Lung (tissue), 12 donors: ENCODE results near the gene ITFG1. TPM values are rescaled to one million over a fixed set of nuclear protein-coding genes. Genes with fewer than 3 reads are reported as not detected.

ENCODE experiments used
- ATAC-seq: fragments of 200-7000 bp; cut with Tn5 transposase; one replicate; pipeline ENCODE4 v1.9.1; 2020; ENCODE audit warnings: moderate number of reproducible peaks; ENCODE audit not compliant: insufficient read depth, low FRiP score
- DNase-seq, 3 donors: peaks; one replicate each; pipeline ENCODE4 v3.0.0-alpha.2; 2013 to 2017
- H3K27ac ChIP-seq, 2 donors: one replicate each; pipeline ENCODE4 v1.5.1; 2013; ENCODE audit warnings: mild to moderate bottlenecking in 2 of 2, moderate library complexity in 2 of 2, control low read depth in 1 of 2, inconsistent platforms in 1 of 2, low read depth in 1 of 2, low read length in 1 of 2
- H3K27me3 ChIP-seq, 3 donors: one replicate each; pipeline ENCODE4 v1.5.1; 2013; ENCODE audit warnings: low read length in 2 of 3; ENCODE audit not compliant: control insufficient read depth in 3 of 3, insufficient read depth in 3 of 3
- H3K36me3 ChIP-seq, 4 donors: one replicate each; pipeline ENCODE4 v1.5.1; 2013; ENCODE audit warnings: low read length in 4 of 4, mild to moderate bottlenecking in 1 of 4, moderate library complexity in 1 of 4; ENCODE audit not compliant: control insufficient read depth in 4 of 4, insufficient read depth in 4 of 4
- H3K4me1 ChIP-seq, 5 donors: one replicate each; pipeline ENCODE4 v1.5.1; 2013; ENCODE audit warnings: low read length in 5 of 5, mild to moderate bottlenecking in 2 of 5, moderate library complexity in 1 of 5; ENCODE audit not compliant: control insufficient read depth in 5 of 5, insufficient read depth in 5 of 5
- H3K4me3 ChIP-seq: one replicate; pipeline ENCODE4 v1.5.1; 2013; ENCODE audit warnings: mild to moderate bottlenecking, control low read depth, moderate library complexity
- H3K9ac ChIP-seq, 2 donors: one replicate each; pipeline ENCODE4 v1.5.1; 2013; ENCODE audit warnings: low read length in 2 of 2, control low read depth in 1 of 2; ENCODE audit not compliant: insufficient read depth in 1 of 2
- H3K9me3 ChIP-seq, 4 donors: one replicate each; pipeline ENCODE4 v1.5.1; 2013; ENCODE audit warnings: low read length in 3 of 4, mild to moderate bottlenecking in 1 of 4, moderate library complexity in 1 of 4; ENCODE audit not compliant: control insufficient read depth in 4 of 4, insufficient read depth in 3 of 4
- WGBS, 2 donors: extraction: QIAGEN DNeasy Blood & Tissue Kit; methylation state at CpG; one replicate each; pipeline ENCODE4 v1.1.7; 2013; 5-methylcytosine and 5-hydroxymethylcytosine counted together
- polyA plus RNA-seq, 2 donors: library from polyadenylated mRNA; stranded (reverse); fragments of 200-250 nt; gene quantifications; one replicate each; pipeline ENCODE4 v1.2.1, GENCODE V29; 2013
- total RNA-seq, 2 donors: library from RNA; depleted of rRNA in 1 of 2; stranded (reverse); fragments of >200 nt in 1 of 2; gene quantifications; one replicate each; pipeline ENCODE4 v1.2.1, GENCODE V29; 2014 to 2021
- TF ChIP-seq, protein P1 (sequence below): IDR thresholded peaks from 2 replicates; pipeline ENCODE4 v1.5.1; 2012; ENCODE audit warnings: mild to moderate bottlenecking; ENCODE audit errors: control extremely low read depth, extremely low read depth
- donor health status: control.
- donor health status: control.
- donor health status: Bipolar disorder and iron deficiency.
- donor health status: healthy.
- donor health status: DM: yes; HTN: yes; CAD: no.

ITFG1 gene
- total and polyA plus RNA-seq, 4 donors, result 13.0 to 79.4 (median 40.2) TPM

DNA sequence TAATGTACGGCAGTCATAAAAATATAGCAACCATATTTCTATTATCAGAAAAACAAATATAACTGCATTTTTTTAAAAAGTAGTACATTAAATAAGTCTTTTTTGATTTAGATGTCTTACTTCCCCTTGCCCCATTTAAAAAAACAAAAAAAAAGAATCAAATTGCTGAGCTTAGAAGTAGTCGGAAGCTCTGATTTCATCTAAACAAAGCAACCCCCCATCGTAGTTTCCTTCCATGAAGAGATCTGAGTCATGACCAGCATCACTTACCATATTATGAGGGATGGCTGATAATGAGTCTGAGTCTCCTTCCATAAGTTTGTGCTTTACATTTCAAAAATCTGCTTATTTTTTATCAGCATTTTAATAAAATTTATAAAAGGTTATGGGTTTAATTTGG lies 86.2 kb downstream of the ITFG1 start:
- Histone ChIP-seq H3K4me3 (no peak overlapping the region), H3K27me3 (no peaks in the 10 kb centered on the region), H3K27ac (no peak overlapping the region), H3K9me3 (peaks cover 0 to 3% (median 0%) of the 10 kb centered on the region in 4 donors), H3K36me3 (peaks cover 2 to 11% (median 5%) of the 10 kb centered on the region in 4 donors), H3K9ac (no peak overlapping the region), H3K4me1 (no peaks in the 10 kb centered on the region)
- 97 to 99% methylated on average over 3 of the region's 3 CpGs for WGBS, 2 donors
- ATAC-seq (no peak), DNase-seq (no peak)
- TF ChIP-seq, protein P1, sequence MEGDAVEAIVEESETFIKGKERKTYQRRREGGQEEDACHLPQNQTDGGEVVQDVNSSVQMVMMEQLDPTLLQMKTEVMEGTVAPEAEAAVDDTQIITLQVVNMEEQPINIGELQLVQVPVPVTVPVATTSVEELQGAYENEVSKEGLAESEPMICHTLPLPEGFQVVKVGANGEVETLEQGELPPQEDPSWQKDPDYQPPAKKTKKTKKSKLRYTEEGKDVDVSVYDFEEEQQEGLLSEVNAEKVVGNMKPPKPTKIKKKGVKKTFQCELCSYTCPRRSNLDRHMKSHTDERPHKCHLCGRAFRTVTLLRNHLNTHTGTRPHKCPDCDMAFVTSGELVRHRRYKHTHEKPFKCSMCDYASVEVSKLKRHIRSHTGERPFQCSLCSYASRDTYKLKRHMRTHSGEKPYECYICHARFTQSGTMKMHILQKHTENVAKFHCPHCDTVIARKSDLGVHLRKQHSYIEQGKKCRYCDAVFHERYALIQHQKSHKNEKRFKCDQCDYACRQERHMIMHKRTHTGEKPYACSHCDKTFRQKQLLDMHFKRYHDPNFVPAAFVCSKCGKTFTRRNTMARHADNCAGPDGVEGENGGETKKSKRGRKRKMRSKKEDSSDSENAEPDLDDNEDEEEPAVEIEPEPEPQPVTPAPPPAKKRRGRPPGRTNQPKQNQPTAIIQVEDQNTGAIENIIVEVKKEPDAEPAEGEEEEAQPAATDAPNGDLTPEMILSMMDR, result no peak

DNA sequence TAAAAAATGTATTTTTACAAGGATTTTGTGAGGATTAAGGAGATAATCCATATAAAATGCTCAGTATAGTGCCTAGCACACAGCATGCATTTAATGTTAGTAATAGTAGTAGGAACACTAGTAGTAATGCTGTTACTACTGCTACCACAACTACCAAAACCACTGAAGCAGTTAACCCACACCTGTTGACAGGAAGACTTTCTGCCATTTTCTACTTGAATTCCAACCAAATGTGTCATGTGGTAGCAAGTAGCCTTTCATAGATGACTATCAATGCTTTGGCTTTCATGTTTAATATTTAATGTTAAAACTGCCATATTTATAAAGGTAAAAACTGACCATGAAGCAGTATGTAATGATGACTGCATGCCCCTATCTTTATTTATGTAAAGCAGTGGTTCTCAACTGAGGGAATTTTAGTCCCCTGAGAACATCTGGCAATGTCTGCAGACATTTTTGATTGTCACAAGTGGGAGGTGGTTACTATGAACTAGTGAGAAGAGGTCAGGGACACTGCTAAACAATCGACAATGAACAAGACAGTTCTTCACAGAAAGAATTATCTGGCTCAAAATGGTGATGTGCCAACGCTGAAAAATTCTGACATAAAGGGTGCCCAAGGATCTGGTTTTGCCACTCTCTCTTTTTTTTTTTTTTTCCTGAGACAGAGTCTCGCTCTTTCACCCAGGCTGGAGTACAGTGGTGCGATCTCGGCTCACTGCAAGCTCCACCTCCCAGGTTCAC lies 89.4 kb downstream of the ITFG1 start:
- Histone ChIP-seq H3K4me3 (no peak overlapping the region), H3K36me3 (peaks cover 2 to 11% (median 5%) of the 10 kb centered on the region in 4 donors), H3K9me3 (peaks cover 0 to 3% (median 0%) of the 10 kb centered on the region in 4 donors), H3K27me3 (no peaks in the 10 kb centered on the region), H3K4me1 (no peaks in the 10 kb centered on the region), H3K27ac (no peak overlapping the region), H3K9ac (no peak overlapping the region)
- 98% methylated on average over 5 of the region's 5 CpGs for WGBS, 2 donors
- TF ChIP-seq, protein P1, result no peak
- ATAC-seq (no peak), DNase-seq (no peak)

DNA sequence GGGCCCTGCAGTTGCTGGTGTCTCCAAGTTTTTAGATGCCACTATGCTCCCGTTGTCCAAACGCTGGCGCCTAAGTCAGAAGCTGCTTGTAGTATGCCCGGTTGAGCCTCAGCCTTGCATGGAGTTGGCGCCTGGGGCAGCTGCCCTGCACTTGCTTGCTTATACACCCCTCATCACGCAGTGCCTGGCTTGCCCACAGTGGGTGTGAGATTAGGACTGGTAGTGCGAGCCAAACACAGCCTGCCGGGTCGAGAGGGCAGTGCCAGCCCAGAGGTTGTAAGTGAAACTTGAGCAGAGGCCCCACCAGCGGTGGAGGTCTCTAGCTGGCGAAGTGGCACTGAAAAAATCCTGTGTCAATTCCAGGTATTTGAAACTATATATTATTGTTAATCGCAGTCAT lies 90.3 kb downstream of the ITFG1 start:
- peaks cover 2 to 11% (median 5%) of the 10 kb centered on the region in 4 donors for H3K36me3 ChIP-seq
- no peak overlapping the region for H3K27ac ChIP-seq
- no peak overlapping the region for H3K4me3 ChIP-seq
- peaks cover 0 to 3% (median 0%) of the 10 kb centered on the region in 4 donors for H3K9me3 ChIP-seq
- no peaks in the 10 kb centered on the region for H3K4me1 ChIP-seq
- DNase-seq (no peak), ATAC-seq (no peak)
- WGBS, 2 donors, result 94 to 98% methylated on average over 12 of the region's 12 CpGs
- H3K9ac ChIP-seq, result no peak overlapping the region
- TF ChIP-seq, protein P1, result no peak
- no peaks in the 10 kb centered on the region for H3K27me3 ChIP-seq
